ENCODE data around the gene FAU.

Gene FAU

GRCh38 chr11:65135633-65136145 lies 13.8 kb upstream of the FAU start:
- DNase-seq, result no peak

- peak; percentile 98 for DNase-seq
Observed at GRCh38 chr11:65134952-65135632, 13.2 kb upstream of the FAU start.

- peak; percentile 90 to 92 for DNase-seq
Observed at GRCh38 chr11:65134240-65134951, 12.5 kb upstream of the FAU start, which contains the start of gene SYVN1. Gene SYVN1, minus strand, starts transcription at chr11:65134519. Its CDS starts 918 bp downstream, at chr11:65133601.

GRCh38 chr11:65133724-65134123 lies 11.8 kb upstream of the FAU start:
- peak in 1 of 2 experiments; percentile 23 for DNase-seq

- peak; percentile 16 to 23 for DNase-seq
Observed at GRCh38 chr11:65132988-65133700, 11.2 kb upstream of the FAU start.

- DNase-seq, result peak in 1 of 2 experiments; percentile 8
Observed at GRCh38 chr11:65132238-65132987, 10.5 kb upstream of the FAU start.

GRCh38 chr11:65131895-65132237 lies 9.9 kb upstream of the FAU start:
- no peak for DNase-seq

- DNase-seq, result no peak
Observed at GRCh38 chr11:65131417-65131776, 9.5 kb upstream of the FAU start.

GRCh38 chr11:65130631-65131416 lies 8.9 kb upstream of the FAU start:
- DNase-seq, result no peak

- DNase-seq, result no peak
Observed at GRCh38 chr11:65129649-65130441, 7.9 kb upstream of the FAU start.

- no peak for DNase-seq
Observed at GRCh38 chr11:65128182-65129145, 6.5 kb upstream of the FAU start.

GRCh38 chr11:65127473-65128181 lies 5.7 kb upstream of the FAU start:
- DNase-seq, result no peak

GRCh38 chr11:65126624-65127274 lies 4.8 kb upstream of the FAU start:
- DNase-seq, result no peak

- no peak for DNase-seq
Observed at GRCh38 chr11:65125197-65126056, 3.5 kb upstream of the FAU start.

- no peak for DNase-seq
Observed at GRCh38 chr11:65124480-65125196, 2.7 kb upstream of the FAU start.

- DNase-seq, result no peak
Observed at GRCh38 chr11:65121447-65121864, 478 bp downstream of the FAU start.

GRCh38 chr11:65120831-65121230 lies 1.1 kb downstream of the FAU start:
- DNase-seq, result no peak

Measured in Kasumi-1 (cell line).